HEK293 (cell line): ENCODE measurements around the gene BCKDHB.

Experiments
- CTCF ChIA-PET: fragments of 350-600 bp; formaldehyde crosslinking; extraction: SDS; loops from one replicate; lab custom pipeline; 2021; ENCODE audit warnings: antibody characterized with exemption; lab: Yijun Ruan, JAX
- POLR2A ChIA-PET: fragments of 300-600 bp; formaldehyde crosslinking; extraction: SDS; loops from one replicate; lab custom pipeline; 2020; ENCODE audit warnings: antibody characterized with exemption, inconsistent platforms; lab: Yijun Ruan, JAX
- H3K27ac ChIP-seq: fragments of 200-500 bp; sonication (Bioruptor generic); 2 replicates; pipeline ENCODE4 v1.5.1; 2014; ENCODE audit warnings: low read depth, low read length, control low read depth, inconsistent platforms; ENCODE audit errors: extremely low read depth
- H3K36me3 ChIP-seq, 2 experiments: fragments of 200-500 bp in 1 of 2; sonication (Bioruptor generic) in 1 of 2; 1 replicate in 1 of 2; 2 replicates in 1 of 2; pipeline ENCODE4 v1.5.1; 2014 to 2017; ENCODE audit warnings: inconsistent platforms in 2 of 2, low read length in 2 of 2; ENCODE audit not compliant: control insufficient read depth in 2 of 2, insufficient read depth in 1 of 2
- H3K4me1 ChIP-seq: fragments of 200-500 bp; sonication (Bioruptor generic); 2 replicates; pipeline ENCODE4 v1.5.1; 2014; ENCODE audit warnings: mild to moderate bottlenecking, low read length, inconsistent platforms; ENCODE audit not compliant: control insufficient read depth, insufficient read depth
- H3K4me3 ChIP-seq: 2 replicates; pipeline ENCODE4 v1.5.1; 2011; ENCODE audit warnings: low read depth, mild to moderate bottlenecking, control low read depth, low read length, moderate library complexity
- H3K9me3 ChIP-seq: fragments of 200-500 bp; sonication (Bioruptor generic); 2 replicates; pipeline ENCODE4 v1.5.1; 2014; ENCODE audit warnings: low read depth, low read length, inconsistent platforms; ENCODE audit not compliant: control insufficient read depth, insufficient read depth
- GLI4 ChIP-seq: fragments of 450-650 bp; formaldehyde crosslinking; IDR thresholded peaks from 2 replicates; pipeline ENCODE4 v1.5.1; 2016; ENCODE audit warnings: missing biosample characterization, missing genetic modification characterization
- KLF8 ChIP-seq: fragments of 450-650 bp; formaldehyde crosslinking; IDR thresholded peaks from 2 replicates; pipeline ENCODE4 v1.5.1; 2016; ENCODE audit warnings: missing biosample characterization, missing genetic modification characterization
- SP2 ChIP-seq: fragments of 450-650 bp; formaldehyde crosslinking; IDR thresholded peaks from 2 replicates; pipeline ENCODE4 v1.5.1; 2016; ENCODE audit warnings: missing biosample characterization, missing genetic modification characterization
- ZBTB48 ChIP-seq: fragments of 450-650 bp; formaldehyde crosslinking; IDR thresholded peaks from 2 replicates; pipeline ENCODE4 v1.5.1; 2016; ENCODE audit warnings: missing biosample characterization, missing genetic modification characterization
- ZBTB8A ChIP-seq: fragments of 450-650 bp; formaldehyde crosslinking; IDR thresholded peaks from 2 replicates; pipeline ENCODE4 v1.5.1; 2016; ENCODE audit warnings: missing biosample characterization, missing genetic modification characterization
- ZEB2 ChIP-seq: fragments of 450-650 bp; formaldehyde crosslinking; IDR thresholded peaks from 2 replicates; pipeline ENCODE4 v1.5.1; 2016; ENCODE audit warnings: missing biosample characterization, missing genetic modification characterization
- ZNF19 ChIP-seq: fragments of 450-650 bp; formaldehyde crosslinking; IDR thresholded peaks from 2 replicates; pipeline ENCODE4; 2016; ENCODE audit warnings: missing biosample characterization, missing genetic modification characterization, low read depth
- ZNF266 ChIP-seq: fragments of 450-650 bp; formaldehyde crosslinking; IDR thresholded peaks from 2 replicates; pipeline ENCODE4 v1.5.1; 2016; ENCODE audit warnings: missing biosample characterization, missing genetic modification characterization, low read depth
- ZNF341 ChIP-seq: fragments of 450-650 bp; formaldehyde crosslinking; IDR thresholded peaks from 2 replicates; pipeline ENCODE4; 2016; ENCODE audit warnings: low read depth, missing biosample characterization, missing genetic modification characterization
- ZNF549 ChIP-seq: fragments of 450-650 bp; IDR thresholded peaks from 2 replicates; pipeline ENCODE4 v1.5.1; 2018; ENCODE audit warnings: missing biosample characterization, missing genetic modification characterization, mild to moderate bottlenecking, inconsistent platforms, moderate library complexity
- ZNF600 ChIP-seq: fragments of 450-650 bp; formaldehyde crosslinking; IDR thresholded peaks from 2 replicates; pipeline ENCODE4 v1.5.1; 2016; ENCODE audit warnings: missing biosample characterization, missing genetic modification characterization
- ZNF624 ChIP-seq: fragments of 450-650 bp; formaldehyde crosslinking; IDR thresholded peaks from 2 replicates; pipeline ENCODE4 v1.5.1; 2017; ENCODE audit warnings: missing biosample characterization, missing genetic modification characterization
- ZNF626 ChIP-seq: fragments of 450-650 bp; sonication (Bioruptor Pico); formaldehyde crosslinking; IDR thresholded peaks from 2 replicates; pipeline ENCODE4 v1.5.1; 2018; ENCODE audit warnings: missing biosample characterization, missing genetic modification characterization, inconsistent platforms
- ZNF830 ChIP-seq: fragments of 450-650 bp; IDR thresholded peaks from 2 replicates; pipeline ENCODE4 v1.5.0; 2018; ENCODE audit warnings: missing biosample characterization, missing genetic modification characterization, low read depth, mild to moderate bottlenecking, moderate library complexity
- TF ChIP-seq, protein P1 (sequence below): fragments of 450-650 bp; formaldehyde crosslinking; IDR thresholded peaks from 2 replicates; pipeline ENCODE4 v1.5.1; 2016; ENCODE audit warnings: missing biosample characterization, missing genetic modification characterization
- TF ChIP-seq, protein P2 (sequence below): fragments of 450-650 bp; formaldehyde crosslinking; IDR thresholded peaks from 2 replicates; pipeline ENCODE4 v1.5.1; 2016; ENCODE audit warnings: missing biosample characterization, missing genetic modification characterization
- TF ChIP-seq, protein P3 (sequence below): fragments of 450-650 bp; formaldehyde crosslinking; IDR thresholded peaks from 2 replicates; pipeline ENCODE4 v1.5.0; 2017; ENCODE audit warnings: missing biosample characterization, missing genetic modification characterization, borderline replicate concordance
- TF ChIP-seq, protein P4 (sequence below): fragments of 450-650 bp; formaldehyde crosslinking; IDR thresholded peaks from 2 replicates; pipeline ENCODE4 v1.5.1; 2016; ENCODE audit warnings: missing biosample characterization, missing genetic modification characterization
- TF ChIP-seq, protein P5 (sequence below): fragments of 450-650 bp; formaldehyde crosslinking; IDR thresholded peaks from 2 replicates; pipeline ENCODE4 v1.5.1; 2016; ENCODE audit warnings: missing biosample characterization, missing genetic modification characterization
- TF ChIP-seq, protein P6 (sequence below): fragments of 450-650 bp; formaldehyde crosslinking; IDR thresholded peaks from 2 replicates; pipeline ENCODE4 v1.5.1; 2016; ENCODE audit warnings: missing biosample characterization, missing genetic modification characterization

BCKDHB gene

DNA sequence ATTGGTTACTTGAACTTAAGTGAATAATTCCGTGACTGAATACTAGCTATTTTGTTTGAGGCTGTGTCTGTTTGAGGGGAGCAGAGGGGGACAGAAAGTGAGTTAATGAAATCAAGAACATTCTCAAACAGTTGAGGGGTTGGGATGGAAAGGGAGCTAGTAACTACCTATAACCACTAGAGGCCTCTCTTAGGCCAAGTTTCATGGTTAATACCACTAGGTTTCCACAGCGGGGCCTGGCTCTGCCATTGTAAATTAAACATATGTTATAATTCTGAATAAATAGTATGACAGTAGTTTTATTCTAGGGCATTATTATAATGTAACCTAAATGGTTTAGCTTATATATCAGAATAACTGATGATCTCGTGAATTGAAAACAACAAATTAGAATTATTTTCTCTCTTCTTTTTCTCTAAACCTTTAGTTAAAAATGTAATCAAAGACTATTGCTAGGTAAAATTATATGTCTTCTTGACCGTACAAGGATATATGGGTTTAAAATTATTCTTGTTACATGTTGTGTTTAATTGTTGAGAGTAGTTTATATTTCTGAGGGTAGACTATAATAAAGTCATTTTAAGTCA is 108.1 kb downstream of the BCKDHB start (continued):
- TF ChIP-seq ZNF549 (tag by site-specific recombination) (no peak), ZBTB48 (no peak), ZNF600 (tag by site-specific recombination) (no peak), ZNF624 (no peak)
- TF ChIP-seq, protein P1, sequence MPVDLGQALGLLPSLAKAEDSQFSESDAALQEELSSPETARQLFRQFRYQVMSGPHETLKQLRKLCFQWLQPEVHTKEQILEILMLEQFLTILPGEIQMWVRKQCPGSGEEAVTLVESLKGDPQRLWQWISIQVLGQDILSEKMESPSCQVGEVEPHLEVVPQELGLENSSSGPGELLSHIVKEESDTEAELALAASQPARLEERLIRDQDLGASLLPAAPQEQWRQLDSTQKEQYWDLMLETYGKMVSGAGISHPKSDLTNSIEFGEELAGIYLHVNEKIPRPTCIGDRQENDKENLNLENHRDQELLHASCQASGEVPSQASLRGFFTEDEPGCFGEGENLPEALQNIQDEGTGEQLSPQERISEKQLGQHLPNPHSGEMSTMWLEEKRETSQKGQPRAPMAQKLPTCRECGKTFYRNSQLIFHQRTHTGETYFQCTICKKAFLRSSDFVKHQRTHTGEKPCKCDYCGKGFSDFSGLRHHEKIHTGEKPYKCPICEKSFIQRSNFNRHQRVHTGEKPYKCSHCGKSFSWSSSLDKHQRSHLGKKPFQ (tag by site-specific recombination): no peak

DNA sequence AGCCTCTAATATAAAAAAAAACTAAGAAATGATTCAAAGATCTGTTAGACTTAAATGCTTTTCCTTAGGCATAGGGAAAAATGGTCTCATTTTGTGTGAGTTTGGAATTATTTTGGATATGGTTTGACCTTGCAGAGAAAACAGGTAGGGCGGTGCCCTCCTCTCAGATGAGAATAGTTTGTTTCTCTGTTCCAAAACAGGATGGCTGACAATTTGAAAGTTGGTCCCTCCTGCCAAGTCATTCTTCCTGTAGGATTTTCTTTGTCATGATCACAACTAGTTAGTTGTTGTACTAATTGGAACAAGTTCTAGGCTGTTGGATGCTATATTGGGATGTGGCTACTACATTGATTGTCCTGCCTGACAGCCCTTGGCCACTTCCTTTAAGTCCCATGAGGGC is 108.6 kb downstream of the BCKDHB start:
- Histone ChIP-seq H3K36me3 (no peaks in the 10 kb centered on the region), H3K4me3 (no peak overlapping the region), H3K4me1 (no peaks in the 10 kb centered on the region), H3K27ac (no peak overlapping the region), H3K9me3 (no peaks in the 10 kb centered on the region)
- ChIA-PET POLR2A (interaction anchor here (0.6 kb wide), 1 partner anchor 1201 kb away, joined by 3 read pairs; no protein-coding TSS in a partner anchor), CTCF (interaction anchor here (0.6 to 2.0 kb wide), 28 partner anchors 8 to 1187 kb away, joined by 3 to 19 read pairs (median 3); no protein-coding TSS in a partner anchor)
- TF ChIP-seq ZNF266 (tag by site-specific recombination): no peak
- no peak for TF ChIP-seq ZNF626 (tag by site-specific recombination)
- TF ChIP-seq SP2 (tag by site-specific recombination): no peak
- no peak for TF ChIP-seq GLI4 (tag by site-specific recombination)
- TF ChIP-seq ZNF830 (tag by site-specific recombination): no peak
- TF ChIP-seq KLF8: no peak
- TF ChIP-seq, protein P2, sequence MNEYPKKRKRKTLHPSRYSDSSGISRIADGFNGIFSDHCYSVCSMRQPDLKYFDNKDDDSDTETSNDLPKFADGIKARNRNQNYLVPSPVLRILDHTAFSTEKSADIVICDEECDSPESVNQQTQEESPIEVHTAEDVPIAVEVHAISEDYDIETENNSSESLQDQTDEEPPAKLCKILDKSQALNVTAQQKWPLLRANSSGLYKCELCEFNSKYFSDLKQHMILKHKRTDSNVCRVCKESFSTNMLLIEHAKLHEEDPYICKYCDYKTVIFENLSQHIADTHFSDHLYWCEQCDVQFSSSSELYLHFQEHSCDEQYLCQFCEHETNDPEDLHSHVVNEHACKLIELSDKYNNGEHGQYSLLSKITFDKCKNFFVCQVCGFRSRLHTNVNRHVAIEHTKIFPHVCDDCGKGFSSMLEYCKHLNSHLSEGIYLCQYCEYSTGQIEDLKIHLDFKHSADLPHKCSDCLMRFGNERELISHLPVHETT: no peak
- TF ChIP-seq, protein P3, sequence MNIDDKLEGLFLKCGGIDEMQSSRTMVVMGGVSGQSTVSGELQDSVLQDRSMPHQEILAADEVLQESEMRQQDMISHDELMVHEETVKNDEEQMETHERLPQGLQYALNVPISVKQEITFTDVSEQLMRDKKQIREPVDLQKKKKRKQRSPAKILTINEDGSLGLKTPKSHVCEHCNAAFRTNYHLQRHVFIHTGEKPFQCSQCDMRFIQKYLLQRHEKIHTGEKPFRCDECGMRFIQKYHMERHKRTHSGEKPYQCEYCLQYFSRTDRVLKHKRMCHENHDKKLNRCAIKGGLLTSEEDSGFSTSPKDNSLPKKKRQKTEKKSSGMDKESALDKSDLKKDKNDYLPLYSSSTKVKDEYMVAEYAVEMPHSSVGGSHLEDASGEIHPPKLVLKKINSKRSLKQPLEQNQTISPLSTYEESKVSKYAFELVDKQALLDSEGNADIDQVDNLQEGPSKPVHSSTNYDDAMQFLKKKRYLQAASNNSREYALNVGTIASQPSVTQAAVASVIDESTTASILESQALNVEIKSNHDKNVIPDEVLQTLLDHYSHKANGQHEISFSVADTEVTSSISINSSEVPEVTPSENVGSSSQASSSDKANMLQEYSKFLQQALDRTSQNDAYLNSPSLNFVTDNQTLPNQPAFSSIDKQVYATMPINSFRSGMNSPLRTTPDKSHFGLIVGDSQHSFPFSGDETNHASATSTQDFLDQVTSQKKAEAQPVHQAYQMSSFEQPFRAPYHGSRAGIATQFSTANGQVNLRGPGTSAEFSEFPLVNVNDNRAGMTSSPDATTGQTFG (tag by site-specific recombination): no peak
- TF ChIP-seq ZEB2 (tag by site-specific recombination): no peak
- TF ChIP-seq, protein P4, sequence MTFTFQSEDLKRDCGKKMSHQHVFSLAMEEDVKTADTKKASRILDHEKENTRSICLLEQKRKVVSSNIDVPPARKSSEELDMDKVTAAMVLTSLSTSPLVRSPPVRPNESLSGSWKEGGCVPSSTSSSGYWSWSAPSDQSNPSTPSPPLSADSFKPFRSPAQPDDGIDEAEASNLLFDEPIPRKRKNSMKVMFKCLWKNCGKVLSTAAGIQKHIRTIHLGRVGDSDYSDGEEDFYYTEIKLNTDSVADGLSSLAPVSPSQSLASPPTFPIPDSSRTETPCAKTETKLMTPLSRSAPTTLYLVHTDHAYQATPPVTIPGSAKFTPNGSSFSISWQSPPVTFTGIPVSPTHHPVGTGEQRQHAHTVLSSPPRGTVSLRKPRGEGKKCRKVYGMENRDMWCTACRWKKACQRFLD (tag by site-specific recombination): no peak
- no peak for TF ChIP-seq ZBTB8A
- TF ChIP-seq ZNF341 (tag by site-specific recombination): no peak
- TF ChIP-seq ZNF19 (tag by site-specific recombination): no peak
- TF ChIP-seq, protein P5, sequence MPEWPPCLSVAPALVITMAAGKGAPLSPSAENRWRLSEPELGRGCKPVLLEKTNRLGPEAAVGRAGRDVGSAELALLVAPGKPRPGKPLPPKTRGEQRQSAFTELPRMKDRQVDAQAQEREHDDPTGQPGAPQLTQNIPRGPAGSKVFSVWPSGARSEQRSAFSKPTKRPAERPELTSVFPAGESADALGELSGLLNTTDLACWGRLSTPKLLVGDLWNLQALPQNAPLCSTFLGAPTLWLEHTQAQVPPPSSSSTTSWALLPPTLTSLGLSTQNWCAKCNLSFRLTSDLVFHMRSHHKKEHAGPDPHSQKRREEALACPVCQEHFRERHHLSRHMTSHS (tag by site-specific recombination): no peak
- TF ChIP-seq, protein P6, sequence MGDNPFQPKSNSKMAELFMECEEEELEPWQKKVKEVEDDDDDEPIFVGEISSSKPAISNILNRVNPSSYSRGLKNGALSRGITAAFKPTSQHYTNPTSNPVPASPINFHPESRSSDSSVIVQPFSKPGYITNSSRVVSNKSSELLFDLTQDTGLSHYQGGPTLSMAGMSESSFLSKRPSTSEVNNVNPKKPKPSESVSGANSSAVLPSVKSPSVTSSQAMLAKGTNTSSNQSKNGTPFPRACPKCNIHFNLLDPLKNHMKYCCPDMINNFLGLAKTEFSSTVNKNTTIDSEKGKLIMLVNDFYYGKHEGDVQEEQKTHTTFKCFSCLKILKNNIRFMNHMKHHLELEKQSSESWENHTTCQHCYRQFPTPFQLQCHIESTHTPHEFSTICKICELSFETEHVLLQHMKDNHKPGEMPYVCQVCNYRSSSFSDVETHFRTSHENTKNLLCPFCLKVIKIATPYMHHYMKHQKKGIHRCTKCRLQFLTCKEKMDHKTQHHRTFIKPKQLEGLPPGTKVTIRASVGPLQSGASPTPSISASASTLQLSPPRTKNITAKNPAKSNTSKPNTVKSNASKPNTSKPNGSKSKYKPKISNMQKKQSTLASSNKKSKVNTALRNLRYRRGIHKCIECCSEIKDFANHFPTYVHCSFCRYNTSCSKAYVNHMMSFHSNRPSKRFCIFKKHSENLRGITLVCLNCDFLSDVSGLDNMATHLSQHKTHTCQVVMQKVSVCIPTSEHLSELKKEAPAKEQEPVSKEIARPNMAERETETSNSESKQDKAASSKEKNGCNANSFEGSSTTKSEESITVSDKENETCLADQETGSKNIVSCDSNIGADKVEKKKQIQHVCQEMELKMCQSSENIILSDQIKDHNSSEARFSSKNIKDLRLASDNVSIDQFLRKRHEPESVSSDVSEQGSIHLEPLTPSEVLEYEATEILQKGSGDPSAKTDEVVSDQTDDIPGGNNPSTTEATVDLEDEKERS (tag by site-specific recombination): no peak
